HepG2 (cell line): ENCODE data around the gene DCTN3. TPM values are rescaled to one million over a fixed set of nuclear protein-coding genes. Genes with fewer than 3 reads are reported as not detected.

Experiments used
- CAMTA2 ChIP-seq: sonication (generic); formaldehyde crosslinking; IDR thresholded peaks from 2 replicates; pipeline ENCODE4 v1.4.0; 2020; ENCODE audit warnings: mild to moderate bottlenecking, missing genetic modification reagents, borderline replicate concordance
- CEBPB ChIP-seq: IDR thresholded peaks from 2 replicates; pipeline ENCODE4 v1.6.1; 2011; ENCODE audit warnings: low read depth, low read length, improper control_type of control experiment, borderline replicate concordance
- FOSL1 ChIP-seq: sonication (generic); formaldehyde crosslinking; IDR thresholded peaks from 2 replicates; pipeline ENCODE4 v1.9.0; 2021; ENCODE audit warnings: missing genetic modification reagents, borderline replicate concordance
- FOXP1 ChIP-seq, 2 experiments: fragments of 450-650 bp in 1 of 2; IDR thresholded peaks; 2 replicates each; pipeline ENCODE4 v1.6.1; 2017 to 2018; ENCODE audit warnings: antibody characterized with exemption in 1 of 2
- GABPB1 ChIP-seq: IDR thresholded peaks from 2 replicates; pipeline ENCODE4 v1.6.1; 2016; ENCODE audit warnings: mild to moderate bottlenecking, missing genetic modification reagents, moderate library complexity, missing compliant biosample characterization
- IKZF1 ChIP-seq: fragments of 450-650 bp; IDR thresholded peaks from 2 replicates; pipeline ENCODE4 v1.7.1; 2016
- IKZF4 ChIP-seq: sonication (generic); formaldehyde crosslinking; IDR thresholded peaks from 2 replicates; pipeline ENCODE4 v1.5.1; 2020; ENCODE audit warnings: borderline replicate concordance, mild to moderate bottlenecking, low read depth, missing genetic modification reagents; ENCODE audit errors: not compliant biosample characterization
- KDM2A ChIP-seq: sonication (generic); formaldehyde crosslinking; IDR thresholded peaks from 2 replicates; pipeline ENCODE4 v1.4.0; 2020; ENCODE audit warnings: low read depth, missing genetic modification reagents, borderline replicate concordance
- KDM5B ChIP-seq: sonication (generic); formaldehyde crosslinking; IDR thresholded peaks from 2 replicates; pipeline ENCODE4 v1.4.0; 2020; ENCODE audit warnings: missing genetic modification reagents, mild to moderate bottlenecking, borderline replicate concordance
- MBNL3 ChIP-seq: fragments of 250-450 bp; sonication (Bioruptor Pico); conservative IDR thresholded peaks from 2 replicates; pipeline ENCODE4 v1.8.0; 2022; ENCODE audit warnings: mild to moderate bottlenecking, inconsistent platforms
- MEIS1 ChIP-seq: sonication (generic); formaldehyde crosslinking; IDR thresholded peaks from 2 replicates; pipeline ENCODE4 v1.9.0; 2021; ENCODE audit warnings: mild to moderate bottlenecking, missing genetic modification reagents, moderate library complexity, borderline replicate concordance
- POLR2G ChIP-seq: fragments of 200-400 bp; formaldehyde crosslinking; IDR thresholded peaks from 2 replicates; pipeline ENCODE4 v1.6.1; 2018; ENCODE audit warnings: mild to moderate bottlenecking, low read depth, low read length, moderate library complexity
- SUZ12 ChIP-seq: fragments of 150-350 bp; IDR thresholded peaks from 2 replicates; pipeline ENCODE4 v1.6.1; 2014; ENCODE audit warnings: low read depth, low read length
- TCF7 ChIP-seq: sonication (generic); IDR thresholded peaks from 2 replicates; pipeline ENCODE4 v1.6.1; 2016; ENCODE audit warnings: antibody characterized with exemption, low read depth
- TEF ChIP-seq: sonication (generic); formaldehyde crosslinking; IDR thresholded peaks from 2 replicates; pipeline ENCODE4 v1.5.0; 2020; ENCODE audit warnings: missing genetic modification reagents
- ZBTB21 ChIP-seq: sonication (generic); formaldehyde crosslinking; IDR thresholded peaks from 2 replicates; pipeline ENCODE4 v1.4.0; 2020; ENCODE audit warnings: missing genetic modification reagents
- ZKSCAN5 ChIP-seq: sonication (generic); formaldehyde crosslinking; IDR thresholded peaks from 2 replicates; pipeline ENCODE4 v1.5.1; 2020; ENCODE audit warnings: mild to moderate bottlenecking, missing genetic modification reagents
- ZNF143 ChIP-seq: sonication (generic); formaldehyde crosslinking; IDR thresholded peaks from 2 replicates; pipeline ENCODE4 v1.4.0; 2020; ENCODE audit warnings: missing genetic modification reagents
- ZNF225 ChIP-seq: sonication (generic); formaldehyde crosslinking; IDR thresholded peaks from 2 replicates; pipeline ENCODE4 v1.4.0; 2020; ENCODE audit warnings: mild to moderate bottlenecking, missing genetic modification reagents
- ZNF274 ChIP-seq: sonication (generic); formaldehyde crosslinking; IDR thresholded peaks from 2 replicates; pipeline ENCODE4 v1.5.1; 2020; ENCODE audit warnings: mild to moderate bottlenecking, missing genetic modification reagents
- ZNF317 ChIP-seq: sonication (generic); formaldehyde crosslinking; IDR thresholded peaks from 2 replicates; pipeline ENCODE4 v1.5.0; 2020; ENCODE audit warnings: mild to moderate bottlenecking, missing genetic modification reagents
- ZNF335 ChIP-seq: sonication (generic); formaldehyde crosslinking; IDR thresholded peaks from 2 replicates; pipeline ENCODE4 v1.4.0; 2020; ENCODE audit warnings: missing genetic modification reagents
- ZNF367 ChIP-seq: sonication (generic); formaldehyde crosslinking; IDR thresholded peaks from 2 replicates; pipeline ENCODE4 v1.4.0; 2020; ENCODE audit warnings: missing genetic modification reagents, borderline replicate concordance
- ZNF496 ChIP-seq: sonication (generic); formaldehyde crosslinking; IDR thresholded peaks from 2 replicates; pipeline ENCODE4 v1.8.1; 2023; ENCODE audit warnings: mild to moderate bottlenecking, moderate library complexity, missing genetic modification reagents; ENCODE audit not compliant: insufficient replicate concordance
- ZNF510 ChIP-seq: sonication (generic); formaldehyde crosslinking; IDR thresholded peaks from 2 replicates; pipeline ENCODE4 v1.4.0; 2020; ENCODE audit warnings: low read depth, mild to moderate bottlenecking, missing genetic modification reagents
- ZNF546 ChIP-seq: sonication (generic); formaldehyde crosslinking; conservative IDR thresholded peaks from 2 replicates; pipeline ENCODE4 v1.8.1; 2023; ENCODE audit warnings: mild to moderate bottlenecking, missing genetic modification reagents
- ZNF569 ChIP-seq: sonication (generic); formaldehyde crosslinking; IDR thresholded peaks from 2 replicates; pipeline ENCODE4 v1.5.0; 2020; ENCODE audit warnings: mild to moderate bottlenecking, missing genetic modification reagents, moderate library complexity, borderline replicate concordance
- ZNF574 ChIP-seq: sonication (generic); formaldehyde crosslinking; IDR thresholded peaks from 2 replicates; pipeline ENCODE4 v1.4.0; 2020; ENCODE audit warnings: missing genetic modification reagents
- polyA plus RNA-seq, 8 experiments: library from polyadenylated mRNA; depleted of rRNA in 3 of 8; stranded (reverse) in 7 of 8; unstranded in 1 of 8; fragments of >200 nt; fragmentation: Illumina TruSeq in 4 of 8; extraction: Trizol in 4 of 8; gene quantifications; 2 replicates each; pipeline versions ENCODE4 v1.2.1 to v1.2.3, GENCODE V29; 2011 to 2016; ENCODE audit warnings: low read depth in 4 of 8, missing spikeins in 1 of 8, mixed read lengths in 1 of 8; ENCODE audit not compliant: insufficient read depth in 1 of 8
- total RNA-seq, 5 experiments: library from RNA; depleted of rRNA; stranded (reverse); fragments of >200 nt; fragmentation: Illumina TruSeq; extraction: Trizol; gene quantifications; 2 replicates each; pipeline ENCODE4 v1.2.3, GENCODE V29; 2016; ENCODE audit warnings: low read depth in 1 of 5

DCTN3 gene
- total and polyA plus RNA-seq, 2 of the 13 experiments (the other 11 are each of a cell fraction or from before 2014, with no cell fraction given), result 27.4 to 34.5 TPM

DNA sequence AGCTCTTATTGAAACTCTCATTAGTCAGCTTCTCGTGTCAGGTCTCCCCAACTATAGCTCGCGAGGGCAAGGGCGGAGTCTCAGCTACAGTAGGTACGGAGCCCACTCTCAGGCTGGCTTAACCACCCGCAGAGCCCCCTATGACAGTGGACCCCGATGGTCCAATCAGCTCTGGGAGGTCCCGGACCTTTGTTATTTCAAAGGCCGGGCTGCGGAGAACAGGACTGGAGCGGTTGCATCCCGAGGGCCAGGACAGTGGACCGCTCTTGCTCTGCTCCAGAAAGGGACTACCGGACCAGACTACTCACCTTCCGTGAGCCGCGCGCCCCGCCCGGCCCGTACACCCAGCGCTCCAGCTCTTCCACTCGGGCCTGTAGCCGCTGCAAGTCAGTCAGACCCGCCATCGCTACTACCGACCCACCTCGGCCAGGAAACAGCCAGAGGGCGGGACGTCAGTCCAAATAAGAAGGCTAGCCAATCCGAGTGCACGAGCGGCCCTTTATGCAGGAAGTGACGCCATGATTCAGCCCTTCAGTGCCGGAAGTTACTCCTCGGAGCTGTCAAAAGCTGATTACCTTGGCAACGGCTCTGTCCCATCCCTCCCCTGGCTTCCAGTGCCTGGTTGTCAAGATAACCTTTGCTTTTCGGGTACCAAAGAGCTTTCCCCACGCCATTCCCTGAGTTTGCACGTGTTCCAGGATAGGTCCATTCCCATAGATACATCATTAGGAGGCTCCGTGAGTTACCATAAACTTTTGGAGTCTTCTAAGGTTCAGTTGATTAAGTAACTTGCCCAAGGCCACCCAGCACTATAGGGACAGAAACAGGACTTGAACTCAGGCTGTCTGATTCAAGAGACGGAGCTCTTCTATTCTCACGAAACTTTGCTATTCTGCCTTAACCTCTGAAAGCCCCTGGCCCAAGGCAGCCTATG lies at the start of gene DCTN3 (continued):
- TF ChIP-seq ZNF143 (CRISPR knock-in tag) (peak; percentile 13; the same call in 1 of the 2 replicates), KDM2A (CRISPR knock-in tag) (peak; percentile 59; the same call in 1 of the 2 replicates), MBNL3 (CRISPR knock-in tag) (no peak), SUZ12 (no peak), ZNF335 (CRISPR knock-in tag) (peak; percentile 34; the same call in 1 of the 2 replicates), ZNF225 (CRISPR knock-in tag) (no peak), FOXP1 (IDR thresholded peaks at IDR 0.05) (no peak), FOXP1 (CRISPR knock-in tag; IDR thresholded peaks at IDR 0.05) (no peak), TEF (CRISPR knock-in tag) (no peak), ZNF574 (CRISPR knock-in tag) (peak; percentile 67), CEBPB (no peak), CAMTA2 (CRISPR knock-in tag) (0 out of 2 replicates have a peak, but pooled peaks have one; percentile 61), POLR2G (peak; percentile 66), ZNF496 (CRISPR knock-in tag) (no peak), ZNF569 (no peak), ZBTB21 (peak; percentile 64), FOSL1 (CRISPR knock-in tag) (no peak), TCF7 (no peak), IKZF1 (no peak), ZNF317 (CRISPR knock-in tag) (0 out of 2 replicates have a peak, but pooled peaks have one; percentile 31), KDM5B (0 out of 2 replicates have a peak, but pooled peaks have one; percentile 46), GABPB1 (CRISPR knock-in tag) (peak; percentile 96), MEIS1 (CRISPR knock-in tag) (peak; percentile 65; the same call in 1 of the 2 replicates), ZNF510 (no peak), ZNF367 (CRISPR knock-in tag) (no peak), ZKSCAN5 (no peak), ZNF274 (CRISPR knock-in tag) (no peak), ZNF546 (CRISPR knock-in tag) (0 out of 2 replicates have a peak, but pooled peaks have one; percentile 55), IKZF4 (CRISPR knock-in tag) (no peak)
